HepG2 (cell line): ENCODE data around the gene NRL. TPM values are rescaled to one million over a fixed set of nuclear protein-coding genes. Genes with fewer than 3 reads are reported as not detected.

Experiments
- ARHGAP35 ChIP-seq: sonication (generic); formaldehyde crosslinking; IDR thresholded peaks from 2 replicates; pipeline ENCODE4 v1.9.0; 2022; ENCODE audit warnings: mild to moderate bottlenecking, inconsistent platforms, moderate library complexity, missing genetic modification reagents, borderline replicate concordance
- DNMT1 ChIP-seq: sonication (generic); formaldehyde crosslinking; IDR thresholded peaks from 2 replicates; pipeline ENCODE4 v1.5.1; 2020; ENCODE audit warnings: mild to moderate bottlenecking, missing genetic modification reagents
- FOXA1 ChIP-seq, 2 experiments: fragments of 450-650 bp in 1 of 2; sonication (generic) in 1 of 2; formaldehyde crosslinking in 1 of 2; IDR thresholded peaks; 2 replicates each; pipeline versions ENCODE4 v1.4.0 to v1.6.1; 2016 to 2020; ENCODE audit warnings: missing genetic modification reagents in 1 of 2
- GABPB1 ChIP-seq: IDR thresholded peaks from 2 replicates; pipeline ENCODE4 v1.6.1; 2016; ENCODE audit warnings: mild to moderate bottlenecking, missing genetic modification reagents, moderate library complexity, missing compliant biosample characterization
- HDAC1 ChIP-seq: sonication (generic); formaldehyde crosslinking; IDR thresholded peaks from 2 replicates; pipeline ENCODE4 v1.5.1; 2020; ENCODE audit warnings: mild to moderate bottlenecking, missing genetic modification reagents
- HNRNPLL ChIP-seq: fragments of 200-400 bp; formaldehyde crosslinking; IDR thresholded peaks from 2 replicates; pipeline ENCODE4 v1.6.1; 2017; ENCODE audit warnings: mild to moderate bottlenecking, low read depth, low read length; ENCODE audit not compliant: poor library complexity, severe bottlenecking
- HOXA9 ChIP-seq: sonication (generic); formaldehyde crosslinking; IDR thresholded peaks from 2 replicates; pipeline ENCODE4 v1.8.1; 2022; ENCODE audit warnings: missing genetic modification reagents, mild to moderate bottlenecking, moderate library complexity, borderline replicate concordance
- IKZF4 ChIP-seq: sonication (generic); formaldehyde crosslinking; IDR thresholded peaks from 2 replicates; pipeline ENCODE4 v1.5.1; 2020; ENCODE audit warnings: borderline replicate concordance, mild to moderate bottlenecking, low read depth, missing genetic modification reagents; ENCODE audit errors: not compliant biosample characterization
- JUN ChIP-seq: sonication (generic); formaldehyde crosslinking; IDR thresholded peaks from 2 replicates; pipeline ENCODE4 v1.4.0; 2020; ENCODE audit warnings: mild to moderate bottlenecking, missing genetic modification reagents
- MATR3 ChIP-seq: sonication (generic); formaldehyde crosslinking; IDR thresholded peaks from 2 replicates; pipeline ENCODE4 v1.4.0; 2020; ENCODE audit warnings: missing genetic modification reagents
- MXD1 ChIP-seq: sonication (generic); formaldehyde crosslinking; IDR thresholded peaks from 2 replicates; pipeline ENCODE4 v1.4.0; 2020; ENCODE audit warnings: mild to moderate bottlenecking, missing genetic modification reagents
- MYC ChIP-seq: sonication (generic); formaldehyde crosslinking; IDR thresholded peaks from 2 replicates; pipeline ENCODE4 v1.9.0; 2021; ENCODE audit warnings: missing genetic modification reagents, borderline replicate concordance
- PRMT3 ChIP-seq: sonication (generic); formaldehyde crosslinking; IDR thresholded peaks from 2 replicates; pipeline ENCODE4 v1.8.1; 2022; ENCODE audit warnings: low read depth, mild to moderate bottlenecking, moderate library complexity, missing genetic modification reagents, borderline replicate concordance
- SMARCE1 ChIP-seq: fragments of 450-650 bp; IDR thresholded peaks from 2 replicates; pipeline ENCODE4 v1.6.1; 2017; ENCODE audit warnings: borderline replicate concordance
- SP4 ChIP-seq: sonication (generic); formaldehyde crosslinking; IDR thresholded peaks from 2 replicates; pipeline ENCODE4 v1.8.1; 2023; ENCODE audit warnings: mild to moderate bottlenecking, missing genetic modification reagents
- ZFX ChIP-seq: sonication (generic); formaldehyde crosslinking; IDR thresholded peaks from 2 replicates; pipeline ENCODE4 v1.4.0; 2020; ENCODE audit warnings: mild to moderate bottlenecking, low read depth, missing genetic modification reagents, moderate library complexity
- ZKSCAN5 ChIP-seq: sonication (generic); formaldehyde crosslinking; IDR thresholded peaks from 2 replicates; pipeline ENCODE4 v1.5.1; 2020; ENCODE audit warnings: mild to moderate bottlenecking, missing genetic modification reagents
- ZNF224 ChIP-seq: sonication (generic); formaldehyde crosslinking; IDR thresholded peaks from 2 replicates; pipeline ENCODE4 v1.5.0; 2020; ENCODE audit warnings: mild to moderate bottlenecking, missing genetic modification reagents
- ZNF260 ChIP-seq: sonication (generic); formaldehyde crosslinking; IDR thresholded peaks from 2 replicates; pipeline ENCODE4 v1.4.0; 2020; ENCODE audit warnings: missing genetic modification reagents, low read depth, mild to moderate bottlenecking, borderline replicate concordance
- ZNF367 ChIP-seq: sonication (generic); formaldehyde crosslinking; IDR thresholded peaks from 2 replicates; pipeline ENCODE4 v1.4.0; 2020; ENCODE audit warnings: missing genetic modification reagents, borderline replicate concordance
- ZNF446 ChIP-seq: sonication (generic); formaldehyde crosslinking; IDR thresholded peaks from 2 replicates; pipeline ENCODE4 v1.5.0; 2020; ENCODE audit warnings: mild to moderate bottlenecking, missing genetic modification reagents
- ZNF468 ChIP-seq: sonication (generic); formaldehyde crosslinking; IDR thresholded peaks from 2 replicates; pipeline ENCODE4 v1.8.0; 2022; ENCODE audit warnings: mild to moderate bottlenecking, moderate library complexity, missing genetic modification reagents
- ZNF768 ChIP-seq: sonication (generic); formaldehyde crosslinking; IDR thresholded peaks from 2 replicates; pipeline ENCODE4 v1.4.0; 2020; ENCODE audit warnings: missing genetic modification reagents
- ZNF841 ChIP-seq: sonication (generic); formaldehyde crosslinking; IDR thresholded peaks from 2 replicates; pipeline ENCODE4 v1.8.1; 2023; ENCODE audit warnings: missing genetic modification reagents, borderline replicate concordance
- ZSCAN29 ChIP-seq: sonication (generic); formaldehyde crosslinking; conservative IDR thresholded peaks from 2 replicates; pipeline ENCODE4 v1.4.0; 2020; ENCODE audit warnings: mild to moderate bottlenecking, missing genetic modification reagents
- ZZZ3 ChIP-seq: sonication (generic); formaldehyde crosslinking; IDR thresholded peaks from 2 replicates; pipeline ENCODE4 v1.4.0; 2020; ENCODE audit warnings: missing genetic modification reagents, mild to moderate bottlenecking, borderline replicate concordance
- polyA plus RNA-seq, 8 experiments: library from polyadenylated mRNA; depleted of rRNA in 3 of 8; stranded (reverse) in 7 of 8; unstranded in 1 of 8; fragments of >200 nt; fragmentation: Illumina TruSeq in 4 of 8; extraction: Trizol in 4 of 8; gene quantifications; 2 replicates each; pipeline versions ENCODE4 v1.2.1 to v1.2.3, GENCODE V29; 2011 to 2016; ENCODE audit warnings: low read depth in 4 of 8, missing spikeins in 1 of 8, mixed read lengths in 1 of 8; ENCODE audit not compliant: insufficient read depth in 1 of 8
- total RNA-seq, 5 experiments: library from RNA; depleted of rRNA; stranded (reverse); fragments of >200 nt; fragmentation: Illumina TruSeq; extraction: Trizol; gene quantifications; 2 replicates each; pipeline ENCODE4 v1.2.3, GENCODE V29; 2016; ENCODE audit warnings: low read depth in 1 of 5
- TF ChIP-seq, protein P1 (sequence below), 2 experiments: sonication (generic) in 1 of 2; formaldehyde crosslinking in 1 of 2; IDR thresholded peaks; 2 replicates each; pipeline versions ENCODE4 v1.5.1 to v1.6.1; 2011 to 2020; ENCODE audit warnings: borderline replicate concordance in 1 of 2, low read depth in 1 of 2, low read length in 1 of 2, mild to moderate bottlenecking in 1 of 2, missing genetic modification reagents in 1 of 2, moderate library complexity in 1 of 2
- TF ChIP-seq, protein P2 (sequence below): sonication (generic); formaldehyde crosslinking; IDR thresholded peaks from 2 replicates; pipeline ENCODE4 v1.5.0; 2020; ENCODE audit warnings: missing genetic modification reagents, mild to moderate bottlenecking, borderline replicate concordance

The NRL gene
- total and polyA plus RNA-seq, 2 of the 13 experiments (the other 11 are each of a cell fraction or from before 2014, with no cell fraction given), result 2.5 to 4.7 TPM

DNA sequence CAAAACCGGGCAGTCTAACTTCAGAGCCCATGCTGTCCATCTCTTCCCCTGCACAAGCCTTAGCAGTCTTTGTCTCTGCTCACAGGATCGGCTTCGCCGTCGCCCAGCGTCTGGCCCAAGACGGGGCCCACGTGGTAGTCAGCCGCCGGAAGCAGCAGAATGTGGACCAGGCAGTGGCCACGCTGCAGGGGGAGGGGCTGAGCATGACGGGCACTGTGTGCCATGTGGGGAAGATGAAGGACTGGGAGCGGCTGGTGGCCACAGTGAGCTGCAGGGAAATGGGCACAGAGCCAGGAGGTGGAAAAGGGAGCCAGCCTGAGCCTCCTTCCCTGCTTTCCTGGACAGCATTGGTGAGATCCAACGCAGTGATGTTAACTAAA lies 77.1 kb downstream of the NRL start (continued):
- TF ChIP-seq SP4 (CRISPR knock-in tag) (no peak), ARHGAP35 (0 out of 2 replicates have a peak, but pooled peaks have one; percentile 42), ZNF841 (CRISPR knock-in tag) (no peak), ZNF468 (no peak), IKZF4 (no peak), ZNF768 (peak; percentile 78; the same call in 1 of the 2 replicates), DNMT1 (CRISPR knock-in tag) (no peak), ZKSCAN5 (CRISPR knock-in tag) (no peak), ZSCAN29 (CRISPR knock-in tag) (no peak), MATR3 (CRISPR knock-in tag) (0 out of 2 replicates have a peak, but pooled peaks have one; percentile 80), ZNF367 (CRISPR knock-in tag) (no peak), HOXA9 (CRISPR knock-in tag) (no peak), ZZZ3 (CRISPR knock-in tag) (no peak), HNRNPLL (peak; percentile 22), SMARCE1 (no peak), ZNF260 (CRISPR knock-in tag) (no peak), JUN (CRISPR knock-in tag) (no peak), MYC (CRISPR knock-in tag) (0 out of 2 replicates have a peak, but pooled peaks have one; percentile 44), FOXA1 (IDR thresholded peaks at IDR 0.05) (no peak), FOXA1 (CRISPR knock-in tag; IDR thresholded peaks at IDR 0.05) (no peak), GABPB1 (CRISPR knock-in tag) (peak; percentile 65), PRMT3 (CRISPR knock-in tag) (no peak), ZNF446 (CRISPR knock-in tag) (no peak), HDAC1 (no peak), MXD1 (CRISPR knock-in tag) (0 out of 2 replicates have a peak, but pooled peaks have one; percentile 33), ZFX (CRISPR knock-in tag) (no peak), ZNF224 (CRISPR knock-in tag) (no peak)
- TF ChIP-seq, protein P1, sequence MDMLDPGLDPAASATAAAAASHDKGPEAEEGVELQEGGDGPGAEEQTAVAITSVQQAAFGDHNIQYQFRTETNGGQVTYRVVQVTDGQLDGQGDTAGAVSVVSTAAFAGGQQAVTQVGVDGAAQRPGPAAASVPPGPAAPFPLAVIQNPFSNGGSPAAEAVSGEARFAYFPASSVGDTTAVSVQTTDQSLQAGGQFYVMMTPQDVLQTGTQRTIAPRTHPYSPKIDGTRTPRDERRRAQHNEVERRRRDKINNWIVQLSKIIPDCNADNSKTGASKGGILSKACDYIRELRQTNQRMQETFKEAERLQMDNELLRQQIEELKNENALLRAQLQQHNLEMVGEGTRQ (IDR thresholded peaks at IDR 0.05; ENCODE audit: low read depth, low read length), result no peak
- TF ChIP-seq, protein P1 (CRISPR knock-in tag; IDR thresholded peaks at IDR 0.05; ENCODE audit: borderline replicate concordance), result no peak
- TF ChIP-seq, protein P2, sequence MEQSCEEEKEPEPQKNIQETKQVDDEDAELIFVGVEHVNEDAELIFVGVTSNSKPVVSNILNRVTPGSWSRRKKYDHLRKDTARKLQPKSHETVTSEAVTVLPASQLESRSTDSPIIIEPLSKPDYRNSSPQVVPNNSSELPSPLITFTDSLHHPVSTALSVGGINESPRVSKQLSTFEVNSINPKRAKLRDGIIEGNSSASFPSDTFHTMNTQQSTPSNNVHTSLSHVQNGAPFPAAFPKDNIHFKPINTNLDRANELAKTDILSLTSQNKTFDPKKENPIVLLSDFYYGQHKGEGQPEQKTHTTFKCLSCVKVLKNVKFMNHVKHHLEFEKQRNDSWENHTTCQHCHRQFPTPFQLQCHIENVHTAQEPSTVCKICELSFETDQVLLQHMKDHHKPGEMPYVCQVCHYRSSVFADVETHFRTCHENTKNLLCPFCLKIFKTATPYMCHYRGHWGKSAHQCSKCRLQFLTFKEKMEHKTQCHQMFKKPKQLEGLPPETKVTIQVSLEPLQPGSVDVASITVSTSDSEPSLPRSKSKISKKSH (CRISPR knock-in tag), result no peak
